Activated CD4-positive, alpha-beta T cell treated with anti-CD3 and anti-CD28 coated beads, Interleukin-2, amount 50 U/mL, for 24 hours (primary cell): ENCODE measurements around the gene WEE1.
"Not testable (repeated sequence)": the region's sequence is repeated elsewhere in the genome, so short reads cannot be mapped to it uniquely, and the experiment has no call there.

ENCODE experiments used
- DNase-seq, 2 donors: peaks; one replicate each; pipeline ENCODE4 v3.0.0-alpha.2; 2020; ENCODE audit warnings: low read depth in 1 of 2, low spot score in 1 of 2

The WEE1 gene

GRCh38 chr11:9594267-9595046 is 21.0 kb downstream of the WEE1 start:
- no peak for DNase-seq

- DNase-seq = no peak
Measured at GRCh38 chr11:9596926-9597464, 23.5 kb downstream of the WEE1 start.

GRCh38 chr11:9600166-9600565 is 26.7 kb downstream of the WEE1 start:
- DNase-seq = no peak

GRCh38 chr11:9600644-9601036 is 27.2 kb downstream of the WEE1 start:
- DNase-seq = peak in 1 of 2 donors; percentile 19

GRCh38 chr11:9601037-9601875 is 27.8 kb downstream of the WEE1 start:
- peak; percentile 13 to 58 for DNase-seq

GRCh38 chr11:9601876-9602199 is 28.4 kb downstream of the WEE1 start:
- DNase-seq = no peak

GRCh38 chr11:9603214-9603613 is 29.7 kb downstream of the WEE1 start:
- not testable (repeated sequence) for DNase-seq

- DNase-seq = no peak
Measured at GRCh38 chr11:9604134-9604533, 30.7 kb downstream of the WEE1 start.

- DNase-seq = no peak
Measured at GRCh38 chr11:9605742-9606141, 32.3 kb downstream of the WEE1 start.

- no peak for DNase-seq
Measured at GRCh38 chr11:9606809-9607510, 33.5 kb downstream of the WEE1 start.

GRCh38 chr11:9607511-9607899 is 34.0 kb downstream of the WEE1 start:
- DNase-seq = no peak

GRCh38 chr11:9609002-9609759 is 35.7 kb downstream of the WEE1 start:
- DNase-seq = no peak

GRCh38 chr11:9609841-9610240 is 36.4 kb downstream of the WEE1 start:
- DNase-seq = no peak

- peak; percentile 73 to 76 for DNase-seq
Measured at GRCh38 chr11:9613118-9613829, 39.8 kb downstream of the WEE1 start.

- peak; percentile 82 to 83 for DNase-seq
Measured at GRCh38 chr11:9613830-9614762, 40.6 kb downstream of the WEE1 start.

GRCh38 chr11:9615031-9615451 is 41.6 kb downstream of the WEE1 start:
- DNase-seq = no peak

- DNase-seq = no peak
Measured at GRCh38 chr11:9616042-9616675, 42.7 kb downstream of the WEE1 start.

GRCh38 chr11:9616858-9617257 is 43.4 kb downstream of the WEE1 start:
- DNase-seq = no peak

- DNase-seq = no peak
Measured at GRCh38 chr11:9617940-9618339, 44.5 kb downstream of the WEE1 start.
